T-helper 1 cell (primary cell): Measurements from ENCODE around the gene CNTNAP3.
"Not testable (repeated sequence)": the region's sequence is repeated elsewhere in the genome, so short reads cannot be mapped to it uniquely, and the experiment has no call there.

Experiments
- DNase-seq, 5 donors: peaks; one replicate each; pipeline ENCODE4 v3.0.0-alpha.2; 2012 to 2020
- total RNA-seq, 4 donors: gene quantifications; one replicate each; lab custom pipeline; 2026; lab: John Stamatoyannopoulos, UW

The CNTNAP3 gene
- total RNA-seq, result 0 to 0.12 (median 0) reads per million in 4 donors

- not testable (repeated sequence) for DNase-seq
Measured at GRCh38 chr9:39287980-39288379, at the start of gene CNTNAP3. TSS of gene CNTNAP3 (minus strand) at chr9:39288167. CDS start at chr9:39288064, 103 bp downstream.

- DNase-seq, result not testable (repeated sequence)
Measured at GRCh38 chr9:39279995-39280394, 8.0 kb downstream of the CNTNAP3 start.

- not testable (repeated sequence) for DNase-seq
Measured at GRCh38 chr9:39242513-39242912, 45.5 kb downstream of the CNTNAP3 start.

GRCh38 chr9:39232130-39232991 is 55.6 kb downstream of the CNTNAP3 start:
- DNase-seq, result not testable (repeated sequence)

GRCh38 chr9:39215976-39216375 is 72.0 kb downstream of the CNTNAP3 start:
- DNase-seq, result not testable (repeated sequence)

- not testable (repeated sequence) for DNase-seq
Measured at GRCh38 chr9:39209773-39210172, 78.2 kb downstream of the CNTNAP3 start.

- DNase-seq, result not testable (repeated sequence)
Measured at GRCh38 chr9:39206643-39207042, 81.3 kb downstream of the CNTNAP3 start.

- not testable (repeated sequence) for DNase-seq
Measured at GRCh38 chr9:39205842-39206241, 82.1 kb downstream of the CNTNAP3 start.

- DNase-seq, result not testable (repeated sequence)
Measured at GRCh38 chr9:39200412-39200811, 87.6 kb downstream of the CNTNAP3 start.

- DNase-seq, result not testable (repeated sequence)
Measured at GRCh38 chr9:39198000-39198709, 89.8 kb downstream of the CNTNAP3 start.

- not testable (repeated sequence) for DNase-seq
Measured at GRCh38 chr9:39171370-39171769, 116.6 kb downstream of the CNTNAP3 start.

- DNase-seq, result not testable (repeated sequence)
Measured at GRCh38 chr9:39157714-39158113, 130.3 kb downstream of the CNTNAP3 start.

- peak in 1 of 5 donors; percentile 1 for DNase-seq
Measured at GRCh38 chr9:39132826-39133552, 155.0 kb downstream of the CNTNAP3 start.

- DNase-seq, result not testable (repeated sequence)
Measured at GRCh38 chr9:39121401-39121800, 166.6 kb downstream of the CNTNAP3 start.

GRCh38 chr9:39111746-39112145 is 176.2 kb downstream of the CNTNAP3 start:
- not testable (repeated sequence) for DNase-seq

GRCh38 chr9:39108145-39108544 is 179.8 kb downstream of the CNTNAP3 start:
- no peak for DNase-seq

GRCh38 chr9:39097208-39097607 is 190.8 kb downstream of the CNTNAP3 start:
- not testable (repeated sequence) for DNase-seq

GRCh38 chr9:39085311-39085710 is 202.7 kb downstream of the CNTNAP3 start:
- DNase-seq, result not testable (repeated sequence)

GRCh38 chr9:39082574-39082973 is 205.4 kb downstream of the CNTNAP3 start:
- DNase-seq, result not testable (repeated sequence)

GRCh38 chr9:39080081-39080480 is 207.9 kb downstream of the CNTNAP3 start:
- DNase-seq, result not testable (repeated sequence)

- DNase-seq, result not testable (repeated sequence)
Measured at GRCh38 chr9:39078621-39079256, 209.2 kb downstream of the CNTNAP3 start.

GRCh38 chr9:39073537-39073936 is 214.4 kb downstream of the CNTNAP3 start:
- not testable (repeated sequence) for DNase-seq
